ENCODE measurements around the gene GNG11.

GNG11 gene

DNA sequence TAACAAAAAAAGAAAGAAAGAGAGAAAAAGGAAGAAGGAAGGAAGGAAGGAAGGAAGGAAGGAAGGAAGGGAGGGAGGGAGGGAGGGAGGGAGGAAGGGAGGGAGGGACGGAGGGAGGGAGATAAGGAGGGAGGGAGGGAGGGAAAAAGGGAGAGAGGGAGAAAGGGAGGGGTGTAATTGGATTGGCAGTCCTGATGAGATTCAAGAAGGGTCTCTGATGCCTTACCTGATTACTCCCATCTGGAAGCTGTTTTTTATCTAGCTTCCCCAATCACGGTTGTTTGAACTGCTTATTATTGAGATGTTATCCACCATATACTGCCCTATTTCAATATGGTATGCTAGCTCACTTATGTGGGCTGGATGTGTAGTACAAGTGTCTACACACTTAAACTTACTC is 27.3 kb downstream of the GNG11 start:
- DNase-seq (ENCODE audit: low read depth), result no peak

DNA sequence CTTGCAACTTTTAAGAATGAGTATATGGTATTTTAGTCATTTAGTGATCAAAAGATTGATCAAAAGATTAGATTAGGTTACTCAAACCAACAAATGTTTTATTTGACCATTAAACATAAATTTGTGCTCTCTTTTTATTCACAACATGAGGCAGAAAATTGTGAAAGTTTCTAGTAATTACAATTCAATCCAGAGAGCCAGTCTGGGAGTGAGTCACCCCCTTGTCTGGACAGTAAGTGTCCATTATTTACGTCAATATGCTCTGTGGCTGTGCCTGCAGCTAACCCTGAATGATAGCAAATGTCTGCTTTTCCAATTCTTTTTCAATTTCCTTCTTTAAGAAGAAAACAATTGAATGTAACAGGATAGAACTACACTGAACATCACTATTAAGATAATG is 27.9 kb downstream of the GNG11 start:
- DNase-seq (ENCODE audit: low read depth), result no peak

- DNase-seq (ENCODE audit: low read depth), result no peak
Observed at GRCh38 chr7:93955304-93955703, 33.8 kb downstream of the GNG11 start.

- no peak for DNase-seq (ENCODE audit: low read depth)
Observed at GRCh38 chr7:93957767-93958166, 36.2 kb downstream of the GNG11 start.

DNA sequence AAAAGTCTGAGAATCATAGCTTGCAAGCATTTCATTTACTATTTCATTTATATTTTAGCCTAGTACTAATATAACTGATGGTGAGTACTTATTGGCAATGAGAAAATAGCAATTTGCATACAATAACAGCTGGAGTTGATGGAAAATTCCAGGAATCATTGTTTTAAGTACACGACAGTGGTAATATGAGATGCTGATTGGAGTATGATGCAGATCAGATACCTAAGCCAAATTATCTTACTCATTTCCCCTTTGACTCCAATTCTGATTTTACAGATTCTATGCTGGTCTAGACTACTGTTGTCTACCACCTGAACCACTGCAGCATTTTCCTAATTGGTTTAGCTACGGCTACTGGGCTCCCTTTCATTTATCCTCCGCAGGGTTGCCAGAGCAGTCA is 36.7 kb downstream of the GNG11 start:
- no peak for DNase-seq (ENCODE audit: low read depth)

DNA sequence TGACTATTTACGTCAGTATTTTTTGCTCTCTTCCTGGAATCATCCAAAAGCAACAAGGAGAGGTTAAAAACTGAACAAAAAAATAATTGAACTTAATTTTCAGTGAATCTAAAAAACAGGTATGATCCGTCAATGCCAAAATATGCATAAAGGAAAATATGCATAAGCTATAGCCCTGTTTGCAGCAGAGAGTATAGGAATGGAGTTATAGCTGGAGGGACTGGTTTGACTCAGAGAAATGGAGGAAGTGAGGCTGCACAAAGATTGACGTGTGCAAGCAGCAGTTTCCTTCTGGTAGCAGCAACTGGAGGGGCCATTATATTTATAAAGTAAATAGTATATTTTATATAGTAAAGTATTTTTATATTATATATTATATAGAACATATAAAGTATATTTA is 37.1 kb downstream of the GNG11 start:
- no peak for DNase-seq (ENCODE audit: low read depth)

DNA sequence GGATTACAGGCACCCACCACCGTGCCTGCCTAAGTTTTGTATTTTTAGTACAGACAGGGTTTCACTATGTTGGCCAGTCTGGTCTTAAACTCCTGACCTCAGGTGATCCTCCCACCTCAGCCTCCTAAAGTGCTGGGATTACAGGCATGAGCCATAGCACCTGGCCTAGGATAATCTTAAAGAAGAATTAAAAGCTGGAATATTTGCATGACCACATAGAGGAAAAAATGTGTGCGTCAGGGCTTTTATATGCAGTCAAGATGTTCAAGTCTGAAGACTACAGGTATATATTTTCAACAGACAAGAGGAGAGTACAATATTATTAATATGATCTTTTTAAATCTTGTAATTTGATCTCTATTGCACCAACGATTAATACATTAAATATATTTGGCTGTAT is 39.5 kb downstream of the GNG11 start:
- DNase-seq (ENCODE audit: low read depth), result no peak

DNA sequence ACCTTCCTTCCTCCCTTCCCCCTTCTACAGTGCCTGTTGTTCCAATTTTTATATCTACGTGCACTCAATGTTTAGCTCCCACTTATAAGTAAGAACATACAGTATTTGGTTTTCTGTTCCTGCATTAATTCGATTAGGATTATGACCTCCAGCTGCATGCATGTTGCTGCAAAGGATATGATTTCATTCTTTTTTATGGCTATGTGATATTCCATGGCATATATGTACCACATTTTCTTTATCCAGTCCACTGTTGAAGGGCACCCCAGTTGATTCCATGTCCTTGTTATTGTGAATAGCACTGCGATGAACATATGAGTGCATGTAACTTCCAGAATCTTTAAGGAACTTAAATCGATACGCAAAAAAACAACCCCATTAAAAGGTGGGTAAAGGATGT is 42.7 kb downstream of the GNG11 start:
- no peak for DNase-seq (ENCODE audit: low read depth)

DNA sequence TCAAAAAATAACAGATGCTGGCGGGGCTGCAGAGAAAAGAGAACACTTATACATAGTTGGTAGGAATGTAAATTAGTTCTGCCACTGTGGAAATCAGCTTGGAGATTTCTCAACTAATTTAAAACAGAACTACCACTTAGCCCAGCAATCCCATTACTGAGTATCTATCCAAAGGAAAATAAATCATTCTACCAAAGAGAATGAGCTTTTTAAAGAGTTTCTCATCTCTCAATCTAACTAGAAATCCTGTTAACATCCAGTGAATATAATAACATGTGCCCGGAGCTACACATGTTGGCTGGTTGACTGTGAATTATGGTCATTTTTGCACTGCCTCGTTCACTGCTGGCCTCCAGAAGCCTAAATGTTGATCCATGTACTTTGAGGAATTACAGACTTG is 43.3 kb downstream of the GNG11 start:
- no peak for DNase-seq (ENCODE audit: low read depth)

DNA sequence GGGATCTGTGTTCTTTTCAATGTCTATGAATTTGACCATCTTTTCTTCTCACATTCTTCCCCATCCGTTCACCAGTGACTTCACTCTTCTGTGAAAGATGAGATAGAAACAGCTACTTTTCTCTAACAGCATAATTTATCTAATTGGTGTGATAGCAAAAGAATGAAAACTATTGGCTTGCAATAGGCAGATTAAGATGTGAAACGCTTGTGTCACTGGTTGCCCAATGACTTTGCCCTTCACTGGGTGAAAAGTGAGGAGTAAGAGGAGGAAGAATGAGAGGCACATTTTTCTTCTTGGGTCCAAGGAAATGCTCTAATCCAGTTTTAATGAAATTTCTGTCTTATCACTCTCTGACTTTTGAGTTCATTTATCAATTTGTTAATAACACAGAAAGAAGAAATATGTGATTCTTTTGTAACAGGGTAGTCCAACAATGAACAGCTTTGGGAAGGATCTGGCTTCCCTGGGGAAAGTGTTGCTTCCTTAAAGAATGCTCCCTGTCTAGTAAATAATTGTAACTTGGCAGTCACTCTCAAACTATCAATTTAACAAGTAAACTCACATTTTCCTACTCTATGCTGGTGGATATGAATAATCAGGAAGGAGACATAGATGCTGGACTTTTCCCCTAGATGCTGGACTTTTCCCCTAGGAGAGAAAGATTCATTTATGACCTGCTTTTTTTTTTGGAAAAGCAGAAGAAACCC is 47.5 kb downstream of the GNG11 start:
- no peak for DNase-seq (ENCODE audit: low read depth)

- no peak for DNase-seq (ENCODE audit: low read depth)
Observed at GRCh38 chr7:93972029-93972725, 50.6 kb downstream of the GNG11 start.

- no peak for DNase-seq (ENCODE audit: low read depth)
Observed at GRCh38 chr7:93973134-93973533, 51.6 kb downstream of the GNG11 start.

DNA sequence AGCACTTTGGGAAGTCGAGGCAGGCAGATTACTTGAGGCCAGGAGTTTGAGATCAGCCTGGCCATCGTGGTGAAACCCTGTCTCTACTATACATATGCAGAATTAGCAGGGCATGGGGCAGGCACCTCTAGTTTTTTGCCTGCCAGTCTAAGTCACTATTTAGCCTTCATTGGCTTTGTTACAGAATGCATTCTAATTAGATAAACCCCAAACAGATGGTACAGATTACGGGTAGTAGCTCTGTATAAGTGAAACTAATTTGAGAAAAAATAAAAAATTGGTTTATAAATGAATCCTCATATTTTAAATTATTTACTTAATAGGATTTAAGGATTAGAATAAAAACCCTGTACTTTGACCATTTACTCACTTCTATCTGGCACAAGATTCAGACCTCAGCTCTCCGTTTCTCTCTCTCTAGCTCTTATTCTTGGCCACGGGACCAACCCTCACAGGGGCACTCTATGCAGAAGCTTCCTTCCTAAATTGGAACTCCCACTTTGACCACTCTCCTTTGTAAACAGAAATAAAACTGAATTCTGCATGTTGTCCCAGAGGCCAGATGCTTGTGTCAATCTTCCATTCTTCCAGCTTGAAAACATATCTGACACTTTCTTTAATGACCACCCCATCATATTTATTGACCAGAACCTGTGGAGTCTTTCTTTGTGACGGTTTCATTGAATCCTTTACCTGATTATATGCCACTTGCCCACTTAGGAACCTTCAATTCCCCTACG is 55.8 kb downstream of the GNG11 start:
- no peak for DNase-seq (ENCODE audit: low read depth)
